Keratinocyte (primary cell): ENCODE results near the gene HELQ.

Experiments used
- CTCF ChIP-seq, 3 experiments: IDR thresholded peaks in 1 of 3; conservative IDR thresholded peaks in 1 of 3; optimal IDR thresholded peaks in 1 of 3; 2 replicates in 2 of 3; 3 replicates in 1 of 3; pipeline versions ENCODE3 to v1.5.1; 2011; ENCODE audit warnings: low read length in 3 of 3, mild to moderate bottlenecking in 3 of 3, moderate library complexity in 2 of 3, control low read depth in 1 of 3, inconsistent platforms in 1 of 3; ENCODE audit not compliant: insufficient read depth in 2 of 3; ENCODE audit errors: extremely low read depth in 1 of 3
- EZH2 ChIP-seq: IDR thresholded peaks from one replicate; pipeline ENCODE4 v1.6.1; 2012; ENCODE audit warnings: inconsistent platforms, mild to moderate bottlenecking, low read length, moderate library complexity

- no peak for TF ChIP-seq EZH2
- TF ChIP-seq CTCF (optimal IDR thresholded peaks at IDR 0.05 in 1 of 3, IDR thresholded peaks at IDR 0.05 in 1 of 3, conservative IDR thresholded peaks at IDR 0.05 in 1 of 3; ENCODE audit: extremely low read depth in 1 of 3, insufficient read depth in 2 of 3, low read length in 3 of 3) = no peak
Observed at GRCh38 chr4:83382850-83383249, 72.8 kb downstream of the HELQ start.
